Activated B cell treated with CpG ODN at 0.5 μM for 24 hours (primary cell): ENCODE results near the gene CBS. TPM values are rescaled to one million over a fixed set of nuclear protein-coding genes. Genes with fewer than 3 reads are reported as not detected.

ENCODE experiments used
- ATAC-seq: fragments of 200-7000 bp; cut with Tn5 transposase; one replicate; pipeline ENCODE4 v1.10.0; 2021; ENCODE audit warnings: low read depth, mild to moderate bottlenecking, moderate library complexity
- CTCF ChIA-PET: fragments of 350-600 bp; sonication (Branson Sonifier 250); formaldehyde crosslinking; loops from one replicate; lab custom pipeline; 2021; ENCODE audit warnings: antibody characterized with exemption; lab: Charles Lee
- POLR2A ChIA-PET: fragments of 350-600 bp; sonication (Branson Sonifier 250); formaldehyde crosslinking; loops from one replicate; lab custom pipeline; 2021; ENCODE audit warnings: antibody characterized with exemption; lab: Charles Lee
- DNase-seq: peaks from one replicate; pipeline ENCODE4 v3.0.0; 2022
- H3K27ac Mint-ChIP-seq: one replicate; pipeline ENCODE4 v1.8.0; 2020; ENCODE audit warnings: mixed read lengths
- H3K27me3 Mint-ChIP-seq: one replicate; pipeline ENCODE4 v1.8.0; 2021; ENCODE audit warnings: mixed read lengths
- H3K36me3 Mint-ChIP-seq: one replicate; pipeline ENCODE4 v1.8.0; 2021; ENCODE audit warnings: low read depth, mixed read lengths
- H3K4me1 Mint-ChIP-seq: one replicate; pipeline ENCODE4 v1.8.0; 2021; ENCODE audit warnings: mixed read lengths
- H3K4me3 Mint-ChIP-seq: one replicate; pipeline ENCODE4 v1.8.0; 2020; ENCODE audit warnings: mild to moderate bottlenecking, mixed read lengths
- H3K9me3 Mint-ChIP-seq: one replicate; pipeline ENCODE4 v1.8.0; 2020; ENCODE audit warnings: mixed read lengths
- CTCF ChIP-seq: fragments of 200-600 bp; IDR thresholded peaks from one replicate; pipeline ENCODE4 v1.8.0; 2022; ENCODE audit warnings: antibody characterized with exemption, mild to moderate bottlenecking
- intact Hi-C: fragments of 100-400 bp; cut with micrococcal nuclease; formaldehyde crosslinking; loops from one replicate; pipeline ENCODE4 v1.15.1; 2024
- total RNA-seq: library from RNA; stranded (reverse); gene quantifications from 2 replicates; pipeline ENCODE4 v1.2.3, GENCODE V29; 2022

CBS gene
- total RNA-seq, 1 donor from 2014 or later, result 22.3 TPM

GRCh38 chr21:43027846-43028731 lies 47.5 kb downstream of the CBS start:
- Mint-ChIP-seq H3K27me3 (no peaks in the 10 kb centered on the region), H3K36me3 (peaks cover 87% of the 10 kb centered on the region), H3K27ac (no peak overlapping the region), H3K4me1 (no peaks in the 10 kb centered on the region), H3K9me3 (no peaks in the 10 kb centered on the region), H3K4me3 (no peak overlapping the region)
- ChIA-PET POLR2A (no interaction called here), CTCF (no interaction called here)
- DNase-seq (no peak), ATAC-seq (no peak)
- no peak for TF ChIP-seq CTCF
- intact Hi-C loops, result no loop called here

DNA sequence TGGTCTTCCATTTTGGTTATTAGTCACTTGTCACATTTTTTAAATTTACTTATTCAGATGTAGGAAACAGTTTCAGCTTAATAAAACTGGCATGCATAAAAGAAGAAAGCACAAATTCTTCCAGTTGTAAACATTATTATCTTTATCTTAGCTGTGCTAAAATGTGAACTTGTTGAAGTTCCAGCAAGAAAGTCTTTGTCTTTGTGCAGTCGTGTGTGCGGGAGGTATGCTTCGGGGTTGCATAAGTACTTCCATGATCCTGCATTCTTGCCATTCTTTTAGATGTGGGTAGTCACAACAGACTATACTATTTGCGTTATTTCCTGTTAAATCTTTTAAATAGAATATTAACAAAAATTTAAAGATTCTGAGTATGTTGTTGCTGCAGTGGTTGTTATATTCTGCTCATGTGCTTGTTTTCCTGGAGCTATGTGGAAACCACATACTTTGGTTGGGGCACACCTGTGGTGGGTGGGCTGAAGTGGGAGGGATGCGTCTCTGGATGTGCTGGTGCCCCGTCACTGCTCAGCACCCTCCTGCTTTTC lies 49.9 kb downstream of the CBS start:
- DNase-seq (no peak), ATAC-seq (no peak)
- Mint-ChIP-seq H3K4me3 (no peak overlapping the region), H3K27me3 (no peaks in the 10 kb centered on the region), H3K9me3 (no peaks in the 10 kb centered on the region), H3K4me1 (peaks cover 5% of the 10 kb centered on the region), H3K36me3 (peaks cover 88% of the 10 kb centered on the region), H3K27ac (no peak overlapping the region)
- no peak for TF ChIP-seq CTCF
- CTCF ChIA-PET, result no interaction called here
- intact Hi-C loops, result no loop called here
- POLR2A ChIA-PET, result interaction anchor here (1.0 kb wide), 1 partner anchor 25 kb away, joined by 3 read pairs; no protein-coding TSS in a partner anchor

GRCh38 chr21:43024439-43025136 lies 51.0 kb downstream of the CBS start:
- ChIA-PET CTCF (no interaction called here), POLR2A (no interaction called here)
- intact Hi-C loops, result no loop called here

DNA sequence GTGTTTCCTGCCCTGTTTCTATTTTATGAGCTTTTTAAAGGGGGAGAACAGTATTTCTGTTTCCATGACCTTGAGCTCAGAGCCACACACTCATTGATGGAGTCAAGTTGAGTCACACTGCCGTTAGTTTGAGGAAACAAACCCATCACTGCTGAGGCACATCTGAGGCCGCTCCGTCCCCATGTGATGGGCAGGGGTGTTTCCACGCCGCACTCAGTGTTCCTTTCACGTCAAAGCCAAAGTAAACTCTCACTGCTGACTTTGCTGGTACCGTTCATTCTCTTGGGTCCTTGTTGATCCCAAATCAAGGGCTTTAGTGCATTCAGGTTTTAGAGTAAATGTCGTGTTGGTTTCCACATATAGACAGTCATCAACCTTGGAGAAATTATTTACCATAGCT lies 52.5 kb downstream of the CBS start:
- intact Hi-C loops, result no loop called here
- Mint-ChIP-seq H3K27me3 (no peaks in the 10 kb centered on the region), H3K4me3 (no peak overlapping the region), H3K27ac (no peak overlapping the region), H3K9me3 (no peaks in the 10 kb centered on the region), H3K4me1 (peaks cover 24% of the 10 kb centered on the region), H3K36me3 (peaks cover 79% of the 10 kb centered on the region)
- ChIA-PET CTCF (no interaction called here), POLR2A (interaction anchor here (0.6 kb wide), 1 partner anchor 38 kb away, joined by 5 read pairs; no protein-coding TSS in a partner anchor)
- DNase-seq, result no peak
- TF ChIP-seq CTCF, result no peak
- no peak for ATAC-seq

More at GRCh38 chr21:43024439-43025136, 51.0 kb downstream of the CBS start:
- no peak for DNase-seq
- Mint-ChIP-seq H3K36me3 (peaks cover 88% of the 10 kb centered on the region), H3K27ac (no peak overlapping the region), H3K9me3 (no peaks in the 10 kb centered on the region), H3K4me3 (no peak overlapping the region), H3K27me3 (no peaks in the 10 kb centered on the region), H3K4me1 (peaks cover 16% of the 10 kb centered on the region)
- no peak for TF ChIP-seq CTCF
- no peak for ATAC-seq
